Right atrium auricular region (tissue), 2 donors: Measurements from ENCODE around the gene LONP1. TPM values are rescaled to one million over a fixed set of nuclear protein-coding genes. Genes with fewer than 3 reads are reported as not detected.

Experiments used
- DNase-seq: peaks from one replicate; pipeline ENCODE4 v3.0.0-alpha.2; 2019; ENCODE audit warnings: low spot score
- H3K27ac ChIP-seq, 2 donors: fragments of 200-600 bp; sonication (generic); 1 replicate in 1 of 2; 2 replicates in 1 of 2; pipeline ENCODE4 v1.5.1; 2016 to 2019
- H3K27me3 ChIP-seq, 2 donors: fragments of 200-600 bp; sonication (generic); one replicate each; pipeline versions ENCODE4 v1.5.1 to v1.6.0; 2017 to 2019
- H3K36me3 ChIP-seq: fragments of 200-600 bp; sonication (generic); one replicate; pipeline ENCODE4 v1.5.1; 2016
- H3K4me1 ChIP-seq, 2 donors: fragments of 200-600 bp; sonication (generic); one replicate each; pipeline versions ENCODE4 v1.5.1 to v1.6.0; 2017 to 2019
- H3K4me3 ChIP-seq, 2 donors: fragments of 200-600 bp; sonication (generic); 1 replicate in 1 of 2; 2 replicates in 1 of 2; pipeline ENCODE4 v1.5.1; 2017 to 2019; ENCODE audit warnings: mild to moderate bottlenecking in 1 of 2, moderate library complexity in 1 of 2
- H3K9me3 ChIP-seq, 2 donors: fragments of 200-600 bp; sonication (generic); one replicate each; pipeline ENCODE4 v1.5.1; 2019
- total RNA-seq, 2 donors: library from RNA; depleted of rRNA; stranded (reverse); fragments of >200 nt; gene quantifications; one replicate each; pipeline ENCODE4 v1.1.0, GENCODE V29; 2016
- TF ChIP-seq, protein P1 (sequence below), 2 donors: fragments of 200-600 bp; sonication (generic); IDR thresholded peaks; one replicate each; pipeline ENCODE4 v1.5.1; 2019; ENCODE audit warnings: antibody characterized with exemption in 2 of 2

Gene LONP1, protein sequence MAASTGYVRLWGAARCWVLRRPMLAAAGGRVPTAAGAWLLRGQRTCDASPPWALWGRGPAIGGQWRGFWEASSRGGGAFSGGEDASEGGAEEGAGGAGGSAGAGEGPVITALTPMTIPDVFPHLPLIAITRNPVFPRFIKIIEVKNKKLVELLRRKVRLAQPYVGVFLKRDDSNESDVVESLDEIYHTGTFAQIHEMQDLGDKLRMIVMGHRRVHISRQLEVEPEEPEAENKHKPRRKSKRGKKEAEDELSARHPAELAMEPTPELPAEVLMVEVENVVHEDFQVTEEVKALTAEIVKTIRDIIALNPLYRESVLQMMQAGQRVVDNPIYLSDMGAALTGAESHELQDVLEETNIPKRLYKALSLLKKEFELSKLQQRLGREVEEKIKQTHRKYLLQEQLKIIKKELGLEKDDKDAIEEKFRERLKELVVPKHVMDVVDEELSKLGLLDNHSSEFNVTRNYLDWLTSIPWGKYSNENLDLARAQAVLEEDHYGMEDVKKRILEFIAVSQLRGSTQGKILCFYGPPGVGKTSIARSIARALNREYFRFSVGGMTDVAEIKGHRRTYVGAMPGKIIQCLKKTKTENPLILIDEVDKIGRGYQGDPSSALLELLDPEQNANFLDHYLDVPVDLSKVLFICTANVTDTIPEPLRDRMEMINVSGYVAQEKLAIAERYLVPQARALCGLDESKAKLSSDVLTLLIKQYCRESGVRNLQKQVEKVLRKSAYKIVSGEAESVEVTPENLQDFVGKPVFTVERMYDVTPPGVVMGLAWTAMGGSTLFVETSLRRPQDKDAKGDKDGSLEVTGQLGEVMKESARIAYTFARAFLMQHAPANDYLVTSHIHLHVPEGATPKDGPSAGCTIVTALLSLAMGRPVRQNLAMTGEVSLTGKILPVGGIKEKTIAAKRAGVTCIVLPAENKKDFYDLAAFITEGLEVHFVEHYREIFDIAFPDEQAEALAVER
- 10 to 100 TPM; 65.0 to 65.4 TPM for total RNA-seq

DNA sequence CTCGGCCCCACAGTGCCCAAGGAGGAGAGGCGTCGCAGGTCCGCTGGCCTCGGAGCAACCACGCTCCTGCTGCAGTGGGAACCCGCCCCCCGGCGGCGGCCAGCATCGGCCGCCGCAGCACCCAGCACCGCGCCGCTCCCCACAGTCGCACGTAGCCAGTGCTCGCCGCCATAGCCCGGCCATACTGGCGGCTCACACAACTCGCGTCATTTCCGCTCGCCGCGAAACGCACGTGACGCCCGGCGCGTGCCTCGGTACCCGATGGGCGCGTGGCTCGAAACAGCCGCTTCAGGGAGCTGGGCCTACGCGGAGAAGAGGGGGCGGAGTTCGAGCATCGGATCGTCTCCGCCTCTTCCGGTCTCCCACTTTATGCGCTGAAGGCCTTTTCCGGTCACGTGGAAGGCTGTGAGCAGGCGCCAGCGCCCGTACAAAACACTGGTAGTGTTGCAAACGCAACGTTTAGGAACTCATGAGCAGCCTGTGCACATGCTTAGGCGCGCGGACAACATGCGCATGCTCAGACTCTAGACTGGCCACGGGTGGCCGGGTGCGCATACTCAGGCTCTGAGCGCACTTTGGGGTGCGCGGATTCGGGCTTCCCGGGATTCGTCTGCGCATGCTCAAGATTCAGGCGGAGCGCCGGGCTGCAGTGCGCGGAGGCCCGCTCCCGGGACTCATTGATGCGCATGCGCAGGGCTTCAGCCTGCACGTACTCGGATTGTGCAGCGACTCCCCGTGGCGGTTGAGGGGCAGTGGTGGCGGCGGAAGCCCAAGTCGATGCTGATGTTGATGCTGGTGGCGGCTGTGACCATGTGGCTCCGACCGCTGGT lies at the start of gene LONP1, which contains the start of gene CATSPERD:
LONP1 (minus strand) TSS at position 186 of the 830 bp plus-strand sequence; CDS start at position 172, 14 bp downstream.
CATSPERD (plus strand) TSS at position 677 of the 830 bp plus-strand sequence; CDS start at position 778, 101 bp downstream.
- DNase-seq = peak; percentile 98
- peaks cover 0 to 23% of the 10 kb centered on the region in 2 donors for H3K4me1 ChIP-seq
- peak within 1 kb of the TSS; percentile 96 to 97 for H3K27ac ChIP-seq
- H3K4me3 ChIP-seq = peak within 1 kb of the TSS; percentile 93 to 97
- no peaks in the 10 kb centered on the region for H3K27me3 ChIP-seq
- no peaks in the 10 kb centered on the region for H3K9me3 ChIP-seq
- H3K36me3 ChIP-seq = no peaks in the 10 kb centered on the region
- TF ChIP-seq, protein P1, sequence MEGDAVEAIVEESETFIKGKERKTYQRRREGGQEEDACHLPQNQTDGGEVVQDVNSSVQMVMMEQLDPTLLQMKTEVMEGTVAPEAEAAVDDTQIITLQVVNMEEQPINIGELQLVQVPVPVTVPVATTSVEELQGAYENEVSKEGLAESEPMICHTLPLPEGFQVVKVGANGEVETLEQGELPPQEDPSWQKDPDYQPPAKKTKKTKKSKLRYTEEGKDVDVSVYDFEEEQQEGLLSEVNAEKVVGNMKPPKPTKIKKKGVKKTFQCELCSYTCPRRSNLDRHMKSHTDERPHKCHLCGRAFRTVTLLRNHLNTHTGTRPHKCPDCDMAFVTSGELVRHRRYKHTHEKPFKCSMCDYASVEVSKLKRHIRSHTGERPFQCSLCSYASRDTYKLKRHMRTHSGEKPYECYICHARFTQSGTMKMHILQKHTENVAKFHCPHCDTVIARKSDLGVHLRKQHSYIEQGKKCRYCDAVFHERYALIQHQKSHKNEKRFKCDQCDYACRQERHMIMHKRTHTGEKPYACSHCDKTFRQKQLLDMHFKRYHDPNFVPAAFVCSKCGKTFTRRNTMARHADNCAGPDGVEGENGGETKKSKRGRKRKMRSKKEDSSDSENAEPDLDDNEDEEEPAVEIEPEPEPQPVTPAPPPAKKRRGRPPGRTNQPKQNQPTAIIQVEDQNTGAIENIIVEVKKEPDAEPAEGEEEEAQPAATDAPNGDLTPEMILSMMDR (IDR thresholded peaks at IDR 0.05) = peak; percentile 92 to 96

DNA sequence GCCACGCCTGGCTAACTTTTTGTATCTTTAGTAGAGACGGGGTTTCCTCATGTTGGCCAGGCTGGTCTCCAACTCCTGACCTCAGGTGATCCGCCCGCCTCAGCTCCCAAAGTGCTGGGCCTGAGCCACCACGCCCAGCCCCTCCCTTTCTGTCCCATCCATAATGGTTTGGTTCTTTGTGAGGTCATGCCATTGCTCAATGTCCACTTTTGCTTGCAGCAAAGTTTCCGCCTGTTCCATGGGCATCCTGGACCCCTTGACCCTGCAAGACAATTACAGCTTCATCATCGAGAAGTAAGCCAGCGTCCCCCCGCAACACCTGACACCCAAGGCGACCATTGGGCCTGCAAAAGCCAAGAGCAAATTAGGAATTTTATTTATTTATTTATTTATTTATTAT lies 48.0 kb upstream of the LONP1 start:
- no peaks in the 10 kb centered on the region for H3K36me3 ChIP-seq
- no peaks in the 10 kb centered on the region for H3K4me1 ChIP-seq
- no peak overlapping the region for H3K4me3 ChIP-seq
- no peak overlapping the region for H3K27ac ChIP-seq
- H3K9me3 ChIP-seq = no peaks in the 10 kb centered on the region
- no peak for DNase-seq
- H3K27me3 ChIP-seq = no peaks in the 10 kb centered on the region
- TF ChIP-seq, protein P1 (IDR thresholded peaks at IDR 0.05) = no peak

DNA sequence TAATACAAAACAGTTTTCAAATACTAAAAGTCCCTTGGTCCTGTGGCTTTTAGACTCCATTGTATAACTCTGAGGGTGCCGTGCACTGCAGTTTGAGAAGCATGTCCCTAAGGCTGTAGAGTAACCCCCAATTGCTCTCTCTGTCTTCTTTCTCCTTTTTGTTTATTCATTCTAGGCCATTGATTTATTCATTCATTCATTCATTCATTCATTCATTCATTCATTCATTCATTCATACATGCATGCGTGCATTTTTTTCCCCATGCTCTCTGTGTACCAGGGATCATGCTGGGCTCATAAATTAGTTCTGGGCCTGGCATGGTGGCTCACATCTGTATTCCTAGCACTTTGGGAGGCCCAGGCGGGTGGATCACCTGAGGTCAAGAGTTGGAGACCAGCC lies 45.3 kb upstream of the LONP1 start:
- TF ChIP-seq, protein P1 (IDR thresholded peaks at IDR 0.05) = no peak
- H3K27ac ChIP-seq = no peak overlapping the region
- no peaks in the 10 kb centered on the region for H3K27me3 ChIP-seq
- no peaks in the 10 kb centered on the region for H3K36me3 ChIP-seq
- no peaks in the 10 kb centered on the region for H3K4me1 ChIP-seq
- no peak for DNase-seq
- no peak overlapping the region for H3K4me3 ChIP-seq
- no peaks in the 10 kb centered on the region for H3K9me3 ChIP-seq

DNA sequence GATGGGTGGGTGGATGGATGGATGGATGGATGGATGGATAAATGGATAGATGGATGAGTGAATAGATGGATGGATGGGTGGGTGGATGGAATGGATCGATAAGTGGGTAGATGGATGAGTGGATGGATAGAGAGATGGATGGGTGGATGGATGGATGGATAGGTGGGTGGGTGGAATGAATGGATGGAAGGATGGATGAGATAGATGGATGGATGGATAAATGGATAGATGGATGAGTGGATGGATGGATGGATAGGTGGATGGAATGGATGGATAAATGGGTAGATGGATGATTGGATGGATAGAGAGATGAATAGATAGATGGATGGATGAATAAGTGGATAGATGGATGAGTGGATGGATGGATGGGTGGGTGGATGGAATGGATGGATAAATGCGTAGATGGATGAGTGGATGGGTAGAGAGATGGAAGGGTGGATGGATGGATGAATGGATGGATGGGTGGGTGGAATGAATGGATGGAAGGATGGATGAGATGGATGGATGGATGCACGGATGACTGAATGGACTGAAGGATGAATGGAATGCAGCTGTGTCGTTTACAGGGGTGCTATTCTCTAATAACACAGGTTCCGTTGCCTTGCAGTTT lies 42.8 kb upstream of the LONP1 start:
- TF ChIP-seq, protein P1 (IDR thresholded peaks at IDR 0.05) = no peak
- no peak overlapping the region for H3K27ac ChIP-seq
- no peaks in the 10 kb centered on the region for H3K4me1 ChIP-seq
- no peak for DNase-seq
- no peak overlapping the region for H3K4me3 ChIP-seq
- H3K36me3 ChIP-seq = no peaks in the 10 kb centered on the region
- no peaks in the 10 kb centered on the region for H3K9me3 ChIP-seq
- no peaks in the 10 kb centered on the region for H3K27me3 ChIP-seq

DNA sequence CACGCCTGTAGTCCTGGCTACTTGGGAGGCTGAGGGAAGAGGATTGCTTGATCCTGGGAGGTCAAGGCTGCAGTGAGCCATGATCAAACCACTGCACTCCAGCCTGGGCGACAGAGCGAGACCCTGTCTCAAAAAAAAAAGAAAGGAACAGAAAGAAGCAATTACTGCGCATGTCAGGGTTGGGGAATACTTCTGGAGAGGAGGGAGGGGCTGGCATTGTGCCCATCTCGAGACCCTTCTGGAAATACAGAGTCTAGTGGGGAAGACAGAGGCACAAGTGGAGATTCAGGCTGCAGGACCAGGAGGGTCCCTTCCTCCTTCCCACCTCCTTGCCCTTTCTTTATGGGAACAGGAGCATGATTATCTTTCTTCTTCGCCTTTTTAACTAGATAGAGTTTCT lies 33.8 kb upstream of the LONP1 start:
- Histone ChIP-seq H3K27me3 (no peaks in the 10 kb centered on the region), H3K27ac (no peak overlapping the region), H3K36me3 (no peaks in the 10 kb centered on the region), H3K4me3 (no peak overlapping the region), H3K9me3 (no peaks in the 10 kb centered on the region), H3K4me1 (no peaks in the 10 kb centered on the region)
- no peak for DNase-seq
- TF ChIP-seq, protein P1 (IDR thresholded peaks at IDR 0.05) = no peak
